ENCODE results near the gene CROCC.
"Not testable (repeated sequence)": the region's sequence is repeated elsewhere in the genome, so short reads cannot be mapped to it uniquely, and the experiment has no call there.

CROCC gene

GRCh38 chr1:16913833-16914662 lies 7.7 kb upstream of the CROCC start:
- in situ Hi-C loops (cut with MboI; ENCODE audit: low sequenced_read_pairs) = no loop called here

GRCh38 chr1:16914928-16915626 lies 6.7 kb upstream of the CROCC start:
- in situ Hi-C loops (cut with MboI; ENCODE audit: low sequenced_read_pairs) = not testable (repeated sequence)

- in situ Hi-C loops (cut with MboI; ENCODE audit: low sequenced_read_pairs) = no loop called here
Observed at GRCh38 chr1:16915627-16915973, 6.1 kb upstream of the CROCC start.

GRCh38 chr1:16916036-16916880 lies 5.5 kb upstream of the CROCC start:
- in situ Hi-C loops (cut with MboI; ENCODE audit: low sequenced_read_pairs) = not testable (repeated sequence)

GRCh38 chr1:16918371-16918770 lies 3.4 kb upstream of the CROCC start:
- in situ Hi-C loops (cut with MboI; ENCODE audit: low sequenced_read_pairs) = no loop called here

GRCh38 chr1:16918936-16919665 lies 2.6 kb upstream of the CROCC start:
- in situ Hi-C loops (cut with MboI; ENCODE audit: low sequenced_read_pairs) = not testable (repeated sequence)

GRCh38 chr1:16920951-16921350 lies 780 bp upstream of the CROCC start:
- in situ Hi-C loops (cut with MboI; ENCODE audit: low sequenced_read_pairs) = no loop called here

- in situ Hi-C loops (cut with MboI; ENCODE audit: low sequenced_read_pairs) = no loop called here
Observed at GRCh38 chr1:16922466-16922865, 735 bp downstream of the CROCC start.

GRCh38 chr1:16922885-16923431 lies 1.2 kb downstream of the CROCC start:
- in situ Hi-C loops (cut with MboI; ENCODE audit: low sequenced_read_pairs) = no loop called here

- in situ Hi-C loops (cut with MboI; ENCODE audit: low sequenced_read_pairs) = no loop called here
Observed at GRCh38 chr1:16924216-16924918, 2.6 kb downstream of the CROCC start.

- in situ Hi-C loops (cut with MboI; ENCODE audit: low sequenced_read_pairs) = no loop called here
Observed at GRCh38 chr1:16924919-16925477, 3.3 kb downstream of the CROCC start.

- in situ Hi-C loops (cut with MboI; ENCODE audit: low sequenced_read_pairs) = no loop called here
Observed at GRCh38 chr1:16925635-16926490, 4.1 kb downstream of the CROCC start.

- in situ Hi-C loops (cut with MboI; ENCODE audit: low sequenced_read_pairs) = no loop called here
Observed at GRCh38 chr1:16926491-16927073, 4.9 kb downstream of the CROCC start.

GRCh38 chr1:16927256-16927655 lies 5.5 kb downstream of the CROCC start:
- in situ Hi-C loops (cut with MboI; ENCODE audit: low sequenced_read_pairs) = no loop called here

GRCh38 chr1:16927711-16928485 lies 6.2 kb downstream of the CROCC start:
- in situ Hi-C loops (cut with MboI; ENCODE audit: low sequenced_read_pairs) = no loop called here

- in situ Hi-C loops (cut with MboI; ENCODE audit: low sequenced_read_pairs) = not testable (repeated sequence)
Observed at GRCh38 chr1:16929146-16930041, 7.7 kb downstream of the CROCC start.

Measured in HL-60/S4 (cell line).